AG08396 (cell line): ENCODE measurements around the gene SMCO1.
"Not testable (repeated sequence)": the region's sequence is repeated elsewhere in the genome, so short reads cannot be mapped to it uniquely, and the experiment has no call there.

ENCODE experiments used
- DNase-seq: peaks from one replicate; pipeline ENCODE4 v3.0.0; 2012; ENCODE audit warnings: low spot score, mixed read lengths

Gene SMCO1

DNA sequence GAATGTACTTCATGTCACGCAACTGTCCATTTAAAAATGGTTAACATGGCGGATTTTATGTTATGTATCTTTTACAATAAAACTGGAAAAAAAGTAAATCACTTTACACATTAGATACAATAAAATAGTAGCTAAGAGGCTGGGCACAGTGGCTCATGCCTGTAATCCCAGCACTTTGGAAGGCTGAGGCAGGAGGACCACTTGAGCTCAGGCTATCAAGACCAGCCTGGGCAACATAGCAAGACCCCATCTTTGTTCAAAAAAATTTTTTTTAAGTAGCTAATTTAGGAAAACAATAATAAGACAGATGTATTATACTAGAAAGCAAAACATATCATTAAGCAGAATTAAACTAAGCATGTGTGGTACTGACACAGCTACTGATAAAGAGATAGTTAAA is 23.1 kb downstream of the SMCO1 start:
- no peak for DNase-seq

DNA sequence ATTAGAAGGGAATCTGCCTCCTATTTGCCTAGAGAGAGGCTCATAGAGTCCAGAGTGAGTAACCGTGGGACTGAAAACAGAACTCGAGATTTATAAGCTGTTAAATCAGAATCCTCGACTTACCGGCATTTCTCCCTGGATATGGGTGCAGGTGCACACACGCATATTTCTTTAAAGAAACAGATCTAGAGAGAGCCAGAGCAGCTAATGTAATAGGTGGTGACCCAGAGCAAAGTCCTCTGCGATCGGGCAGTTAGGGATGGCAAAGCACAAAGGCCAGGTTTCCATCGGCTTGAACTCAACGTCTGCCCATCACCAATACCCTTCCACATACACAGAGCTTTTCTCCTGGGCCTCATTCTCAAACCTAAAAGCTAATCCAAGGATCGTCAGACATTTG is 25.4 kb downstream of the SMCO1 start:
- no peak for DNase-seq

DNA sequence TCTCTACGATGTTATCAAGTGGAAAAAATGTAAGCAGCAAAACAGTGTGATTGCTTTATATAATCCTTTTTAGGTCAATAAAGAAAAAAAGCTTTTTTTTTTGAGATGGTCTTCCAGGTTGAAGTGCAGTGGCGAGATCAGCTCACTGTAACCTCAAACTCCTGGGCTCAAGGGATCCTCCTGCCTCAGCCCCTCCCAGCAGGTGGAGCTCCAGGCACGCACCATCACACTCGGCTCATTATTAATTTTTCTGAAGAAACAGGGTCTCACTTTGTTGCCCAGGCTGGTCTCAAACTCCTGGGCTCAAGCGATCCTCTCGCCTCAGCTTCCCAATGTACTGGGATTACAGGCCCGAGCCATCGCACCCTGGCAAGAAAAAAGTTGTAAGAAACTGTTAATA is 28.9 kb downstream of the SMCO1 start:
- no peak for DNase-seq

DNA sequence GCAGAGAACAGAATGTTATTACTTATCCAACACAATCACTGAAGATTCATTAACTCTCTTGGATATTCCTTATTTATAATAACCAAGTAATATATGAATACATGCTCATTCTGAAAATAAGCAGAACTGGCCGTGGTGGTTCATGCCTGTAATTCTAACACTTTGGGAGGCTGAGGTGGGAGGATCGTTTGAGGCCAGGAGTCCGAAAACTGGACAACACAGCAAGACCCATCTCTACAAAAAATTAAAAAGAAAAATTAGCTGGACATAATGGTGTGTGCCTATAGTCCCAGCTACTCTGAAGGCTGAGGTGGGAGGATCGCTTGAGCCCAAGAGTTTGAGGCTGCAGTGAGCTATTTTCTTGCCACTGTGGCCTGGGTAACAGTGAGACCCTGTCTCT is 37.5 kb downstream of the SMCO1 start:
- no peak for DNase-seq

DNA sequence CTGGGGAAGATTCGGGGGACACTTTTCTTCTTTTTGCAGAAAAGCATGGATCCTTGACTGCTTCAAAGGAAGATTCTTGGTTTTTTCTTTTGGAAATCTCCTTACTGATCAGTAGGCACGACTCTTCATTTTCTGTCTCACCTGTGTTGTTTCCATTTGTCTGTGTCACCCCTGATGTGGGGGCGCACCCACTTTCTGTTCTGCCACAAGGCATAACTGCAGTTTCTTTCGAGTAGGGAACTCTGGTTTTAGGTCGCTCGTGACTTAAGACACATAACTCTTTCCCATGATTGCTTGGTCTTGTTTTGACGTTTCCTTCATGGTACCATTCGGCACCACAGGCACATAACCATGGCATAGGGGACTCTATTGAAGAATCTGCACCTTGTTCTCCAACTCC is 42.9 kb downstream of the SMCO1 start:
- no peak for DNase-seq

DNA sequence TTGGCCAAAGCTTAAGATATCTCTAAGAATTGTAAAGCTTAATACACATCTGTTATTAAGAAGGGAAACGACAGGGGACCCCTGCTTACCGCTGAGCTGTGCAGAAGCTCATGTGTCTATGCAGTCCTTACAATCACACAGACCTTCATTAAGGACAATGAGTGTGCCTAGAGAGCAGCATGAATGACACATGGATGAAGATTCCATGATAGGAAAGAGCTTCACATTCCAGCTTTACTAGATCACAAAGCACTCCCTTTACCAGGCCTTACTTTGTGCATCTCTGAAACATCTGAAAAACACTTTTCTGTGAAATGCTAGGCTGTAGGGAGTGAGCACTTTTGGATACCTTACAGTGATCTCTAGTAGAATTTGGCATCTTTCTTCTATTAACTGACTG is 43.6 kb downstream of the SMCO1 start:
- peak; percentile 39 for DNase-seq

DNA sequence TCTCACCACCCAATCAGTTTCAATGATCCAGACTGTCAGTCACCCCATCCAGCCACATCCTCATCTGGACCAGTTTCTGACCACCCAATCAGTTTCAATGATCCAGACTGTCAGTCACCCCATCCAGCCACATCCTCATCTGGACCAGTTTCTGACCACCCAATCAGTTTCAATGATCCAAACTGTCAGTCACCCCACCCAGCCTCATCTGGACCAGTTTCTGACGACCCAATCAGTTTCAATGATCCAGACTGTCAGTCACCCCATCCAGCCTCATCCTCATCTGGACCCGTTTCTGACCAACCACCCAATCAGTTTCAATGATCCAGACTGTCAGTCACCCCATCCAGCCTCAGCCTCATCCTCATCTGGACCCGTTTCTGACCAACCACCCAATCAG is 45.0 kb downstream of the SMCO1 start:
- DNase-seq, result not testable (repeated sequence)

DNA sequence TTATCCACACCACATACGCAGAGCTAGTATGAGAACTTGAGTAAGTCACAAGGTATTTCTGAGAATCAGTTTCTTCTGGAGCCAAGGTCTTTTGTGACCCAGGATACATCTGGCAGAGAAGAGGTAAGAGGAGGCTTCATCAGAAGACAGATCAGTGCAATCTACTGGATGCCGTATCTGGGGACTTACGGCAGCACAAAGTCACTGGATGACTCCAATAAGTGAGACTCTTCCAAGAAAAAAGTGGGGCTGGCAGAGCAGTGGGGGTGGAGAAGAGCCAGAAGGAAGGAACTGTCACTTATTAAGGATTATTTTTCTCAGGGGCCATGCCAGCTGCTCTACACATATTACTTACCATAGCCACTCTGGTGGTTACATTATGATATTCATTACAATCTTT is 51.3 kb downstream of the SMCO1 start:
- DNase-seq, result no peak

DNA sequence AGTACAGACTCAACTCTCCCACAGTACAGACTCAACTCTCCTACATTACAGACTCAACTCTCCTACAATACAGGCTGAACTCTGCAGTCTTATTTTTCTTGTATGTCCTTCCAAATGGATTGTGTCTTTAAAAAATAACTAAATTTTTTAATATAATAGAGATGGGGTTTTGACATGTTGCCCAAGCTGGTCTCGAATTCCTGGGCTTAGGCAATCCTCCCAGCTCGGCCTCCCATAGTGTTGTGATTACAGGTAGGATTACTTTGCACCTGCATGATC is 51.7 kb downstream of the SMCO1 start:
- no peak for DNase-seq

DNA sequence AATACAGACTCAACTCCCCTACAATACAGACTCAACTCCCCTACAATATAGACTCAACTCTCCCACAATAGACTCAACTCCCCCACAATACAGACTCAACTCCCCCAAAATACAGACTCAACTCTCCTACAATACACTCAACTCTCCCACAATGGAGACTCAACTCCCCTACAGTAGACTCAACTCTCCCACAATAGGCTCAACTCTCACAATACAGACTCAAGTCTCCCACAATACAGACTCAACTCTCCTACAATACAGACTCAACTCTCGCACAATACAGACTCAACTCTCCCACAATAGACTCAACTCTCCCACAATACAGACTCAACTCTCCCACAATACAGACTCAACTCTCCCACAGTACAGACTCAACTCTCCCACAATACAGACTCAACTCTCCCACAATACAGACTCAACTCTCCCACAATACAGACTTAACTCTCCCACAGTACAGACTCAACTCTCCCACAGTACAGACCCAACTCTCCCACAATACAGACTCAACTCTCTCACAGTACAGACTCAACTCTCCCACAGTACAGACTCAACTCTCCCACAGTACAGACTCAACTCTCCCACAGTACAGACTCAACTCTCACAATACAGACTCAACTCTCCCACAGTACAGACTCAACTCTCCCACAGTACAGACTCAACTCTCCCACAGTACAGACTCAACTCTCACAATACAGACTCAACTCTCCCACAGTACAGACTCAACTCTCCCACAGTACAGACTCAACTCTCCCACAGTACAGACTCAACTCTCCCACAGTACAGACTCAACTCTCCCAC is 52.3 kb downstream of the SMCO1 start:
- not testable (repeated sequence) for DNase-seq

DNA sequence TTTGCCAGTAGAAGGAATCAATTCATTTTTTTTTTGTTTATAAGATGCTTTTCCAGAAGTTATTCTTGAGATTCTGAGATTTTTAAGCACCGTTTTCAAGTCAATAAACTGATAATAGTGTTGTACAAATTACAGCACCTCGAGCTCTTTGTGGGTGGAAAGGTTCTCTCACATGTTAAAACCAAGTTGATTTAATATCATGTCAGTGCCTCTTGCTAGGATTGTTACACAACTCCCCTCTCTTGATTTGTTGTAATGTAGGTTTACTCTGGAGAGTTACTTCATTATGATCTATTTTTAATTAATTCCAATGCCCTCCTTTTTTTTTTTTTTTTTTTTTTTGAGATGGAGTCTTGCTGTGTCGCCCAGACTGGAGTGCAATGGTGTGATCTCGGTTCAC is 57.1 kb downstream of the SMCO1 start:
- DNase-seq, result no peak

DNA sequence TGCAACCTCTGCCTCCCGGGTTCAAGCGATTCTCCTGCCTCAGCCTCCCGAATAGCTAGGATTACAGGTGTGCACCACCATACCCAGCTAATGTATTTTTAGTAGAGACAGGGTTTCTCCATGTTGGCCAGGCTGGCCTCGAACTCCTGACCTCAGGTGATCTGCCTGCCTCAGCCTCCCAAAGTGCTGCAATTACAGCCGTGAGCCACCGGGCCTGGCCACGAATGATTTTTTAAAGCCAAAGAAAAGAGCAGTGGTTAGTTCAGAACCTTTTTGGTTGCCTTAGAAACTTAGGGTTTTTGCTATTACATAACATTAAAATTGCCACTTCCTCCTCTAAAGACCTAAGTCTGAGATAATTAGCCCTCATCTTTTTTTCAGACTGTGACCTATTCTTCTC is 57.7 kb downstream of the SMCO1 start:
- not testable (repeated sequence) for DNase-seq
